HG03442 (cell line): ENCODE measurements around the gene GNB2.
"Not testable (repeated sequence)": the region's sequence is repeated elsewhere in the genome, so short reads cannot be mapped to it uniquely, and the experiment has no call there.

ENCODE experiments used
- ATAC-seq: cut with Tn5 transposase; IDR thresholded peaks from one replicate; pipeline ENCODE4 v1.9.1; 2021; ENCODE audit warnings: mild to moderate bottlenecking, moderate library complexity; ENCODE audit not compliant: unreplicated experiment

GNB2 gene

GRCh38 chr7:100693312-100694097 is 20.0 kb downstream of the GNB2 start:
- ATAC-seq: peak; percentile 39

DNA sequence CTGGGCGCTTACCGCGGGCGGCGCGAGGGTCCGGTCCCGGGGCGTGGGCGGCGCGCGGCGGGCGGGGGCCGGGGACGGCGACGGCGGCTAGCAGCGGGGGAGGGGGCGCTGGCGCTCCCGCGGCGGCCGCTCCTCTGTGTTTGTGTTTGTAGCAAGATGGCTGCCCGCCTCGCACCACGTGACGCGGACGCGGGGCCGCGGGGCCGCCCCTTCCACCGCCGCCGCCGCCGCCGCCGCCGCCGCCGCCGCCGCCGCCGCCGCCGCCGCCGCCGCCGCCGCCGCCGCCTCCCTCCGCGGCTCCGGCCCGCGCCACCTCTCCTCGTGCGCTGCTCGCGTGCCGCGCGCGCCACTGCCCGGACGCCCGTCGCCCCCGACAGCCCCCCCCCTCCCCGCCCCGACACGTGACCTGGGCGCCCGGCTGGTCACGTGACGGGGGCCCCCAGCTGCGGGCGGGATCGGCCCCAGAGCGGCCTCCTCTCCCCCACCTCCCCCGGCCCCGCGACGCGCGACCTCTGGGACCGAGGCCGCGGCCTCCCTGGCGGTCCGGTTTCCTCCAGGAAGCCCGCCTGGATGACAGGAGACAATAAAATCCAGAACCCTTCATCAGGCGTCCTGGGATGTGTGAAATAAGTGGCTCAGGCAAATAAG is 20.7 kb downstream of the GNB2 start, which contains the start of gene GIGYF1:
TSS of gene GIGYF1 (minus strand) at position 153 of the 648 bp plus-strand sequence. CDS start 6,012 bp downstream, outside the sequence.
- peak; percentile 35 for ATAC-seq

- no peak for ATAC-seq
These were observed 22.6 kb downstream of the GNB2 start for GRCh38 chr7:100696123-100696521.

DNA sequence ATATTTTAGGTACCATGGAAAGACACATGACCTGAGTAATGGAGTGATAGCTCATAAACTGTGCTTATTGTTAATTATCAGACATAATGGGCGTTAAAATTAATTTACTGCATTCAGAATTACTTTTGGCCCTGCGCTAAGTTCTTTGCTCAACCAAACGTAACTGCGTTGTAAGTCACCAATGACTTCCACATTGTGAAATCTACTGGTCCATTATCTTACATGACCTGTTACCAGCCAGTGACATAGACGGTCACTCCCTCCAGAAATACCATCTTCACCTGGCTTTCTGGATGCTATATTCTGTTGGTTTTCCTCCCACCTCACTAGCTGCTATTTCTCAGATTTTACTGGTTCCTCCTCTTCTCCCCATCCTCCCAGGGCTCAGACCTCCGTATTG is 25.5 kb downstream of the GNB2 start:
- ATAC-seq: no peak

GRCh38 chr7:100701089-100701488 is 27.5 kb downstream of the GNB2 start:
- not testable (repeated sequence) for ATAC-seq

DNA sequence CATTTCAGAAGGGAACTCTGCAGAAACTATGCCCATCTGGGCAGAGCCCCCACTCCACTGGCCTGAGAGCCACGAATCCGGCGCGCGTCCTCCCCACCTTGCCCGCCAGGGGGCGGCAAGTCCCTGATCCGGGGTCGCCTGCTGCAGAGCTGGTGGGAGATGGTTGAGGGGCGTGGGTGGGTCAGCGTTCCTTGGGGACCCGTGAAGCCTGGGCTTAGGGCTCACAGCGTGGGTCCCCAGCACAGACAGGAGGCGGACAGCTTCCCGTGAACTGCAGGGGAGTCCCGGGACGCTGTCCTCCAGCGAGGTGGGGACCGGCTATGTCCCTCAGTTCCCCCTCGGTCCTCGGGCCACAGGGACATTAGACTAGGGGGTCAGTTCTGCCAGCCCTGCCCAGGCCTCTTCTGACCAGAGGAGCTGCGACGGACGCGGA is 31.8 kb downstream of the GNB2 start:
- peak; percentile 48 for ATAC-seq

GRCh38 chr7:100705753-100706671 is 32.5 kb downstream of the GNB2 start, which contains the start of gene POP7:
Gene POP7 (plus strand): TSS chr7:100706121. CDS start chr7:100706831, 710 bp downstream.
- ATAC-seq: peak; percentile 87

DNA sequence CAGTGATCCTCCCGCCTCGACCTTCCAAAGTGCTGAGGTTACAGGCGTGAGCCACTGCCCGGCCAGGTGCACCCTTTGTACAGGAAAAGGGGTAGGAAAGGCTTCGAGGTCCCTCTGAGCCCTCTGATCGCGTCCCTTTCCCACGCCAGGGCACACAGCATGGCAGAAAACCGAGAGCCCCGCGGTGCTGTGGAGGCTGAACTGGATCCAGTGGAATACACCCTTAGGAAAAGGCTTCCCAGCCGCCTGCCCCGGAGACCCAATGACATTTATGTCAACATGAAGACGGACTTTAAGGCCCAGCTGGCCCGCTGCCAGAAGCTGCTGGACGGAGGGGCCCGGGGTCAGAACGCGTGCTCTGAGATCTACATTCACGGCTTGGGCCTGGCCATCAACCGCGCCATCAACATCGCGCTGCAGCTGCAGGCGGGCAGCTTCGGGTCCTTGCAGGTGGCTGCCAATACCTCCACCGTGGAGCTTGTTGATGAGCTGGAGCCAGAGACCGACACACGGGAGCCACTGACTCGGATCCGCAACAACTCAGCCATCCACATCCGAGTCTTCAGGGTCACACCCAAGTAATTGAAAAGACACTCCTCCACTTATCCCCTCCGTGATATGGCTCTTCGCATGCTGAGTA is 33.3 kb downstream of the GNB2 start:
- no peak for ATAC-seq

- no peak for ATAC-seq
These were observed 34.9 kb downstream of the GNB2 start for GRCh38 chr7:100708395-100708794.

GRCh38 chr7:100710452-100710851 is 36.9 kb downstream of the GNB2 start:
- no peak for ATAC-seq

DNA sequence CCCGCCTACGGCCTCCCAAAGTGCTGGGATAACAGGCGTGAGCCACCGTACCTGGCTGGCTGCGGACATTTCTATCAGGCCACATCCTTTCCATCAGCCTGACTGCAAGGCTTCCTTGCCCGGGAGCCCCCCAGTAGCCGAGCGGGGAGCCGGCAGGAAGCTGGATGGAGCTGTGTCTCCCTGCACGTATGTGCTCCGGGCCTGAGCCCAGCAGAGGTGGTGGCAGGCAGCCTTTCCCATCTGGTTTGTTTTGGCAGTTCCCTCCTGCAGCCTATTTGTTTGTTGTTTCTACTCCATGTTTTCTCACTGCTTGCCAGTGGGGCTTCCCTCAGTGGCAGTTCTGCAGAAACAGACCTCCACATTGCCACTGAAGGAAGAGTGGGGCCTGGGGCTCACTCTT is 37.8 kb downstream of the GNB2 start:
- ATAC-seq: no peak

- ATAC-seq: no peak
These were observed 41.2 kb downstream of the GNB2 start for GRCh38 chr7:100714725-100715124.

DNA sequence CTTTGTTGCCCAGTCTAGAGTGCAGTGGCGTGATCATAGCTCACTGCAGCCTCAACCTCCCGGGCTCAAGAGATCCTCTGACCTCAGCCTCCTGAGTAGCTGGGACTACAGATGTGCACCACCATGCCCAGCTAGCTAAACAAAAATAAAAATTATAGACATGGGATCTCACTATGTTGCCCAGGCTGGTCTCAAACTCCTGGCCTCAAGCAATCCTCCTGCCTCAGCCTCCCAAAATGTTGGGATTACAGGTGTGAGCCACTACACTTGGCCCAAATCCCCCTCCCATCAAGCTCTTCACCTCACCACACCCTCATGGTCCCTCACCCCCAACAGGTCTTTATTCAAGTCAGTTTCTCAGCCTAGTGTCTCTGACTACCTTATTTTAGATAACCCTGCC is 43.5 kb downstream of the GNB2 start:
- not testable (repeated sequence) for ATAC-seq

- no peak for ATAC-seq
These were observed 46.2 kb downstream of the GNB2 start for GRCh38 chr7:100719523-100720278.

- no peak for ATAC-seq
These were observed 46.7 kb downstream of the GNB2 start, which contains the start of gene EPO for GRCh38 chr7:100720279-100720670. Gene EPO (plus strand): TSS chr7:100720468. CDS start chr7:100720981, 513 bp downstream.

GRCh38 chr7:100720671-100721504 is 47.3 kb downstream of the GNB2 start:
- no peak for ATAC-seq

DNA sequence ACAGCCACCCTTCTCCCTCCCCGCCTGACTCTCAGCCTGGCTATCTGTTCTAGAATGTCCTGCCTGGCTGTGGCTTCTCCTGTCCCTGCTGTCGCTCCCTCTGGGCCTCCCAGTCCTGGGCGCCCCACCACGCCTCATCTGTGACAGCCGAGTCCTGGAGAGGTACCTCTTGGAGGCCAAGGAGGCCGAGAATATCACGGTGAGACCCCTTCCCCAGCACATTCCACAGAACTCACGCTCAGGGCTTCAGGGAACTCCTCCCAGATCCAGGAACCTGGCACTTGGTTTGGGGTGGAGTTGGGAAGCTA is 47.9 kb downstream of the GNB2 start:
- no peak for ATAC-seq

GRCh38 chr7:100722480-100723212 is 49.1 kb downstream of the GNB2 start:
- no peak for ATAC-seq
